ENCODE data around the gene KLK7.

DNA sequence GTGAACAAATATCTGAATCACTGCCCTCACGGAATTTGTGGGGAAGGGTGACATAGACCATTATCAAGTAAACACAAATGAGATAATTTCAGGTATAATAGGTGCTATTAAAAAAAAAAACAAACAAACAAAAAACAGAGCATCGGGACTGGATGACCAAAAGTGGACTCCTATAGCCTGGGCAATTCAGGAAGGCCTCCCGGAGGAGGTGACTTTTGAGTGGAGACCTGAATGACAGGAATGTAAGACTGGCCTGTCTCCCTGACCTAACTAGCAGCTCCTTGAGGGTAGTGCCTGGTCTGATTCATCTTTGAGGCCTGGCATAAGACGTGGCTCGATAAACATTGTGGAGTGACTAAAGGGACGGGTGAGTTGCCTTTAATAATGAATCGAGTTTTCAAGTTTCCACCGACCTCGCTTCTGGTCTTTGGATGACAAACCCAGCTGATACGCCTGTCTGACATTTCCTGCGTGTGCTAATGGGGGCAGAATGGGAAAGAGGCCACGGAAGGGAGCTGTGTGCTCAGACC, 29.0 kb upstream of the KLK7 start:
- TF ChIP-seq RFX5 (IDR thresholded peaks at IDR 0.05; ENCODE audit: low read depth, low read length) (no peak), RCOR1 (IDR thresholded peaks at IDR 0.05; ENCODE audit: insufficient replicate concordance, low read length) (no peak), POLR2A (IDR thresholded peaks at IDR 0.05; ENCODE audit: low read depth, low read length) (no peak), CTCF (conservative IDR thresholded peaks at IDR 0.05; ENCODE audit: low read depth, low read length) (no peak), BHLHE40 (IDR thresholded peaks at IDR 0.05; ENCODE audit: low read depth, low read length) (no peak), CEBPB (IDR thresholded peaks at IDR 0.05; ENCODE audit: low read depth, low read length) (no peak), USF2 (IDR thresholded peaks at IDR 0.05; ENCODE audit: low read depth, low read length) (no peak), ELK1 (IDR thresholded peaks at IDR 0.05; ENCODE audit: borderline replicate concordance, low read depth, low read length) (no peak), RAD21 (IDR thresholded peaks at IDR 0.05; ENCODE audit: low read length) (no peak)
